ENCODE results near the gene SLC35C1. TPM values are rescaled to one million over a fixed set of nuclear protein-coding genes. Genes with fewer than 3 reads are reported as not detected.

The SLC35C1 gene
- polyA plus RNA-seq, 1 donor (not counting 4 experiments of a cell fraction or from before 2014, with no cell fraction given) = 4.9 TPM

GRCh38 chr11:45772449-45772774 lies 32.5 kb upstream of the SLC35C1 start:
- no peak for FAIRE-seq
- Histone ChIP-seq H3K36me3 (ENCODE audit: control insufficient read depth in 2 of 2, extremely low read depth in 1 of 2, insufficient read depth in 2 of 2, low read length in 2 of 2) (no peaks in the 10 kb centered on the region), H3K4me2 (ENCODE audit: control insufficient read depth, extremely low read depth, insufficient read depth, low read depth, low read length) (no peak overlapping the region), H3K4me3 (ENCODE audit: control insufficient read depth in 2 of 3, extremely low read depth in 1 of 3, insufficient read depth in 2 of 3, low read depth in 1 of 3, low read length in 3 of 3) (no peak overlapping the region), H3K27me3 (ENCODE audit: control insufficient read depth, extremely low read depth, insufficient read depth, low read length) (peaks cover 4% of the 10 kb centered on the region), H3K4me1 (ENCODE audit: control insufficient read depth, extremely low read depth, insufficient read depth, low read length) (peaks cover 4% of the 10 kb centered on the region), H3K27ac (ENCODE audit: control insufficient read depth, insufficient read depth, low read length) (no peak overlapping the region), H3K9me3 (ENCODE audit: control insufficient read depth, low read depth, low read length) (no peaks in the 10 kb centered on the region), H2AFZ (ENCODE audit: control insufficient read depth, low read length) (no peak overlapping the region), H3K9me1 (ENCODE audit: control insufficient read depth, extremely low read depth, insufficient read depth, low read length) (peaks cover 4% of the 10 kb centered on the region), H3K79me2 (ENCODE audit: control insufficient read depth, insufficient read depth, low read length) (no peaks in the 10 kb centered on the region), H4K20me1 (ENCODE audit: control insufficient read depth, extremely low read depth, insufficient read depth, low read length) (no peaks in the 10 kb centered on the region), H3K9ac (ENCODE audit: control insufficient read depth, extremely low read depth, insufficient read depth, low read length) (no peak overlapping the region)
- DNase-seq (ENCODE audit: low read depth, low spot score) = no peak
- dilution Hi-C loops (cut with MboI; ENCODE audit: extremely low pct_ligation_motif_present, low sequenced_read_pairs) = no loop called here
- TF ChIP-seq CTCF (optimal IDR thresholded peaks at IDR 0.05 in 1 of 3, IDR thresholded peaks at IDR 0.05 in 1 of 3, conservative IDR thresholded peaks at IDR 0.05 in 1 of 3; ENCODE audit: extremely low read depth in 1 of 3, insufficient read depth in 2 of 3, low read length in 3 of 3) (no peak), EZH2 (IDR thresholded peaks at IDR 0.05; ENCODE audit: low read length) (no peak)

DNA sequence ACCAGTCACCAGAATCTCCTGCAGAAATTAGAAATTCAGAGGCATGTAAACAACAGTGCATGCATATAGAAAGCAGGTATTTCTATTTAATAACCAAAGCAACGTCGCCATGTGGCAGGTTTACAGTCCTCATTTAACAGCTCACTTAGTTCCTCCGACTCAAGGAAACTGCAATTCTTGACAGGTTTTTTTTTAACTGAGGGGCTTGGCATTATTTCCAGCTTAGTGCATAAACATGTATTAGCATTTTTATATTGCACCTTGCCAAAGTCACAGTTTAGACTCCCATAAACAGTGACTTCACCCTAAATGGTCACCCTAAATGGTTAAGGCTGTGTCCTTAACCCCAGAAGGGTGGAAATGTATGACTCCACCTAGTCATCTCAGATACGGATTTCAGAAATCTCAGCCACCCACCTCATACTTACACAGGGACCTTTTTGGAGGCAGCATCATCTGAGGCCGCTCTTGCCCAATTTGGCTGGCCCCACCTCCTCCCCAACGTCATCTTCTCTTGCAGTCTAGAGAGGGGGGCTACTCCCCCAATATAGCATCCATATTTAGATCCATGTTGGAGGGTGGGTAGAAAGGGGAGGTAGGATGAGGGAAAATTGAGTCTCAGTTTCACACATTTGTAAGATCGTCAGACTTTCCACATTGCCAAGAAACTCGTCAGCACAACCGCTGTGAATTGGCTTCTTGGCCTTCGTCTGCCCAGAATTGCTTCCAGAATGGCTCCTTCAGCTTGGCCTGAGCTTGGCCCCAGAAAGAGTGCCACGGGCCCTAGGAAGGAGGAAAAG lies 31.8 kb upstream of the SLC35C1 start:
- Histone ChIP-seq H3K27ac (ENCODE audit: control insufficient read depth, insufficient read depth, low read length) (no peak overlapping the region), H4K20me1 (ENCODE audit: control insufficient read depth, extremely low read depth, insufficient read depth, low read length) (no peaks in the 10 kb centered on the region), H3K4me2 (ENCODE audit: control insufficient read depth, extremely low read depth, insufficient read depth, low read depth, low read length) (no peak overlapping the region), H3K27me3 (ENCODE audit: control insufficient read depth, extremely low read depth, insufficient read depth, low read length) (peaks cover 4% of the 10 kb centered on the region), H3K4me3 (ENCODE audit: control insufficient read depth in 2 of 3, extremely low read depth in 1 of 3, insufficient read depth in 2 of 3, low read depth in 1 of 3, low read length in 3 of 3) (no peak overlapping the region), H3K79me2 (ENCODE audit: control insufficient read depth, insufficient read depth, low read length) (no peaks in the 10 kb centered on the region), H3K36me3 (ENCODE audit: control insufficient read depth in 2 of 2, extremely low read depth in 1 of 2, insufficient read depth in 2 of 2, low read length in 2 of 2) (no peaks in the 10 kb centered on the region), H3K9me3 (ENCODE audit: control insufficient read depth, low read depth, low read length) (no peaks in the 10 kb centered on the region), H3K9me1 (ENCODE audit: control insufficient read depth, extremely low read depth, insufficient read depth, low read length) (peaks cover 4% of the 10 kb centered on the region), H3K4me1 (ENCODE audit: control insufficient read depth, extremely low read depth, insufficient read depth, low read length) (peaks cover 4% of the 10 kb centered on the region), H3K9ac (ENCODE audit: control insufficient read depth, extremely low read depth, insufficient read depth, low read length) (no peak overlapping the region), H2AFZ (ENCODE audit: control insufficient read depth, low read length) (no peak overlapping the region)
- DNase-seq (ENCODE audit: low read depth, low spot score) (no peak), FAIRE-seq (no peak)
- dilution Hi-C loops (cut with MboI; ENCODE audit: extremely low pct_ligation_motif_present, low sequenced_read_pairs) = no loop called here
- TF ChIP-seq CTCF (optimal IDR thresholded peaks at IDR 0.05 in 1 of 3, IDR thresholded peaks at IDR 0.05 in 1 of 3, conservative IDR thresholded peaks at IDR 0.05 in 1 of 3; ENCODE audit: extremely low read depth in 1 of 3, insufficient read depth in 2 of 3, low read length in 3 of 3) = no peak
- TF ChIP-seq EZH2 (IDR thresholded peaks at IDR 0.05; ENCODE audit: low read length) = no peak
